HepG2 (cell line): ENCODE data around the gene TEKTIP1. TPM values are rescaled to one million over a fixed set of nuclear protein-coding genes. Genes with fewer than 3 reads are reported as not detected.

ENCODE experiments used
- ATAC-seq: fragments of 200-7000 bp; cut with Tn5 transposase; 3 replicates; pipeline ENCODE4 v1.9.1; 2020; ENCODE audit warnings: mild to moderate bottlenecking, moderate library complexity
- BruUV-seq: library from RNA; stranded (reverse); fragments of 400-500 nt; replicated peaks from 2 replicates; lab custom pipeline; 2021; lab: Mats Ljungman, UMichigan
- CTCF ChIA-PET: fragments of 300-600 bp; formaldehyde crosslinking; extraction: SDS; loops from one replicate; lab custom pipeline; 2021; ENCODE audit warnings: low total read pairs, inconsistent platforms, low intra/inter-chr PET ratio; lab: Yijun Ruan, JAX
- POLR2A ChIA-PET: fragments of 350-600 bp; sonication (Branson Sonifier 250); formaldehyde crosslinking; loops from one replicate; lab custom pipeline; 2020; ENCODE audit warnings: antibody characterized with exemption, inconsistent platforms; lab: Yijun Ruan, JAX
- DNase-seq: peaks from one replicate; pipeline ENCODE4 v3.0.0-alpha.2; 2015; ENCODE audit warnings: low spot score
- FAIRE-seq: peaks from 3 replicates; lab custom pipeline; 2011; peaks lifted over from hg19 to GRCh38; lab: Jason Lieb, UNC
- H2AFZ ChIP-seq: one replicate; pipeline ENCODE4 v1.6.1; 2011; ENCODE audit warnings: low read length, inconsistent platforms
- H3K27ac ChIP-seq: fragments of 300-600 bp; 3 replicates; pipeline ENCODE4 v1.8.0; 2011; ENCODE audit warnings: mixed run types, mild to moderate bottlenecking, mixed read lengths, low read length, inconsistent platforms; ENCODE audit not compliant: insufficient read depth; ENCODE audit errors: extremely low read length
- H3K27me3 ChIP-seq, 2 experiments: fragments of 200-600 bp in 1 of 2; 2 replicates in 1 of 2; 3 replicates in 1 of 2; pipeline versions ENCODE4 v1.6.0 to v1.8.0; 2011; ENCODE audit warnings: low read length in 2 of 2, mild to moderate bottlenecking in 2 of 2, moderate library complexity in 2 of 2, inconsistent platforms in 1 of 2; ENCODE audit not compliant: insufficient read depth in 2 of 2, control insufficient read depth in 1 of 2
- H3K36me3 ChIP-seq, 2 experiments: fragments of 200-600 bp in 1 of 2; replicated peaks in 1 of 2; 2 replicates in 1 of 2; 3 replicates in 1 of 2; pipeline versions ENCODE4 v1.5.1 to v1.8.0; 2011; ENCODE audit warnings: low read length in 2 of 2, inconsistent platforms in 1 of 2; ENCODE audit not compliant: insufficient read depth in 2 of 2, control insufficient read depth in 1 of 2
- H3K4me1 ChIP-seq: 2 replicates; pipeline ENCODE4 v1.5.1; 2012; ENCODE audit warnings: low read length, inconsistent platforms; ENCODE audit not compliant: insufficient read depth
- H3K4me2 ChIP-seq: 2 replicates; pipeline ENCODE4 v1.6.0; 2011; ENCODE audit warnings: low read depth, low read length, inconsistent platforms
- H3K4me3 ChIP-seq, 3 experiments: fragments of 200-600 bp in 1 of 3; sonication (generic), shearing (Covaris generic) in 1 of 3; replicated peaks in 1 of 3; 2 replicates each; pipeline ENCODE4 v1.5.1; 2011 to 2016; ENCODE audit warnings: low read length in 3 of 3, inconsistent platforms in 2 of 3, low read depth in 2 of 3, mild to moderate bottlenecking in 2 of 3, control low read depth in 1 of 3, mixed read lengths in 1 of 3; ENCODE audit not compliant: insufficient read depth in 1 of 3
- H3K79me2 ChIP-seq: one replicate; pipeline ENCODE4 v1.6.1; 2011; ENCODE audit warnings: low read length, inconsistent platforms; ENCODE audit not compliant: insufficient read depth
- H3K9ac ChIP-seq: 2 replicates; pipeline ENCODE4 v1.6.0; 2011; ENCODE audit warnings: mild to moderate bottlenecking, low read depth, low read length, inconsistent platforms; ENCODE audit not compliant: insufficient read depth
- H3K9me3 ChIP-seq: 2 replicates; pipeline ENCODE4 v1.5.1; 2012; ENCODE audit warnings: mild to moderate bottlenecking, low read length
- H4K20me1 ChIP-seq: 2 replicates; pipeline ENCODE4 v1.6.0; 2011; ENCODE audit warnings: inconsistent platforms, mild to moderate bottlenecking, low read length, moderate library complexity; ENCODE audit not compliant: insufficient read depth
- AGO2 ChIP-seq: fragments of 200-400 bp; formaldehyde crosslinking; optimal IDR thresholded peaks from 2 replicates; pipeline ENCODE3; 2017; ENCODE audit warnings: mild to moderate bottlenecking, low read depth, low read length, moderate library complexity
- TRAFD1 ChIP-seq: sonication (generic); formaldehyde crosslinking; IDR thresholded peaks from 2 replicates; pipeline ENCODE4 v1.5.1; 2020; ENCODE audit warnings: missing genetic modification reagents, mild to moderate bottlenecking, borderline replicate concordance
- ZBTB33 ChIP-seq: sonication (generic); formaldehyde crosslinking; IDR thresholded peaks from 2 replicates; pipeline ENCODE4 v1.4.0; 2020; ENCODE audit warnings: missing genetic modification reagents
- ZNF264 ChIP-seq: sonication (generic); formaldehyde crosslinking; IDR thresholded peaks from 2 replicates; pipeline ENCODE4 v1.4.0; 2020; ENCODE audit warnings: missing genetic modification reagents
- ZNF737 ChIP-seq: sonication (generic); formaldehyde crosslinking; IDR thresholded peaks from 2 replicates; pipeline ENCODE4 v1.5.0; 2020; ENCODE audit warnings: missing genetic modification reagents, mild to moderate bottlenecking, borderline replicate concordance
- ZNF768 ChIP-seq: sonication (generic); formaldehyde crosslinking; IDR thresholded peaks from 2 replicates; pipeline ENCODE4 v1.4.0; 2020; ENCODE audit warnings: missing genetic modification reagents
- WGBS: methylation state at CpG from one replicate; pipeline ENCODE4 v1.1.6; 2017; ENCODE audit warnings: low lambda C conversion rate; 5-methylcytosine and 5-hydroxymethylcytosine counted together
- in situ Hi-C: cut with HindIII; loops from 2 replicates; pipeline ENCODE4 v1.10.0; 2017; ENCODE audit warnings: low pct_unique_long_range_greater_than_20kb; ENCODE audit not compliant: extremely low pct_ligation_motif_present
- intact Hi-C: fragments of 100-400 bp; cut with micrococcal nuclease; formaldehyde crosslinking; loops from one replicate; pipeline ENCODE4 v1.10.0; 2022; ENCODE audit not compliant: unreplicated experiment
- polyA plus RNA-seq, 8 experiments: library from polyadenylated mRNA; depleted of rRNA in 3 of 8; stranded (reverse) in 7 of 8; unstranded in 1 of 8; fragments of >200 nt; fragmentation: Illumina TruSeq in 4 of 8; extraction: Trizol in 4 of 8; gene quantifications; 2 replicates each; pipeline versions ENCODE4 v1.2.1 to v1.2.3, GENCODE V29; 2011 to 2016; ENCODE audit warnings: low read depth in 4 of 8, missing spikeins in 1 of 8, mixed read lengths in 1 of 8; ENCODE audit not compliant: insufficient read depth in 1 of 8
- total RNA-seq, 5 experiments: library from RNA; depleted of rRNA; stranded (reverse); fragments of >200 nt; fragmentation: Illumina TruSeq; extraction: Trizol; gene quantifications; 2 replicates each; pipeline ENCODE4 v1.2.3, GENCODE V29; 2016; ENCODE audit warnings: low read depth in 1 of 5

TEKTIP1 gene
- total and polyA plus RNA-seq, 2 of the 13 experiments (the other 11 are each of a cell fraction or from before 2014, with no cell fraction given), result not detected

GRCh38 chr19:3531716-3532115 lies 7.3 kb upstream of the TEKTIP1 start:
- DNase-seq, result no peak
- 97% methylated on average over 12 of the region's 29 CpGs for WGBS
- ChIA-PET CTCF (no interaction called here), POLR2A (interaction anchor here (1.2 kb wide), 1 partner anchor 13 kb away, joined by 3 read pairs; no protein-coding TSS in a partner anchor)
- in situ Hi-C loops (no loop called here), intact Hi-C loops (no loop called here)
- no peak for FAIRE-seq
- peak; percentile 46; the same call in 1 of the 2 replicates for TF ChIP-seq ZBTB33 (CRISPR knock-in tag)
- TF ChIP-seq ZNF737 (CRISPR knock-in tag), result no peak
- no TSS peak for BruUV-seq
- Histone ChIP-seq H3K9ac (no peak overlapping the region), H3K36me3 (peaks cover 21 to 30% of the 10 kb centered on the region in 2 experiments), H3K4me1 (no peaks in the 10 kb centered on the region), H3K27ac (no peak overlapping the region), H3K27me3 (no peaks in the 10 kb centered on the region), H3K9me3 (no peaks in the 10 kb centered on the region), H3K79me2 (no peaks in the 10 kb centered on the region), H4K20me1 (no peaks in the 10 kb centered on the region), H3K4me3 (no peak overlapping the region), H3K4me2 (no peak overlapping the region), H2AFZ (no peak overlapping the region)
- ATAC-seq, result no peak

- Histone ChIP-seq H4K20me1 (no peaks in the 10 kb centered on the region), H3K4me2 (no peak overlapping the region), H3K27ac (no peak overlapping the region), H3K27me3 (no peaks in the 10 kb centered on the region), H3K4me3 (no peak overlapping the region), H3K79me2 (no peaks in the 10 kb centered on the region), H3K4me1 (no peaks in the 10 kb centered on the region), H3K9me3 (no peaks in the 10 kb centered on the region), H3K36me3 (peaks cover 16 to 25% of the 10 kb centered on the region in 2 experiments), H3K9ac (no peak overlapping the region), H2AFZ (no peak overlapping the region)
- CTCF ChIA-PET, result no interaction called here
- TF ChIP-seq ZNF768 (peak; percentile 27; the same call in 1 of the 2 replicates), ZNF264 (CRISPR knock-in tag) (no peak), AGO2 (peak; percentile 23), TRAFD1 (CRISPR knock-in tag) (no peak)
- in situ Hi-C loops (no loop called here), intact Hi-C loops (no loop called here)
- DNase-seq, result no peak
- no peak for FAIRE-seq
- POLR2A ChIA-PET, result interaction anchor here (1.2 kb wide), 1 partner anchor 13 kb away, joined by 3 read pairs; no protein-coding TSS in a partner anchor
- 100% methylated on average over 5 of the region's 33 CpGs for WGBS
- no TSS peak for BruUV-seq
- ATAC-seq, result no peak
Measured at GRCh38 chr19:3532154-3532786, 6.7 kb upstream of the TEKTIP1 start.
